ENCODE data around the gene CD209. TPM values are rescaled to one million over a fixed set of nuclear protein-coding genes. Genes with fewer than 3 reads are reported as not detected.

The CD209 gene
- polyA plus RNA-seq, 4 donors = 0.52 to 1.5 (median 1.4) TPM

Other genes starting within 250 kb of the CD209 start
- gene ZNF358, start 231.4 kb downstream of the CD209 start, polyA plus RNA-seq (ENCODE audit: insufficient read length in 4 of 4) = 10 to 100 TPM; 33.2 to 76.0 (median 60.3) TPM
- 10 to 100 TPM; 12.3 to 24.0 (median 18.8) TPM for gene MCOLN1, start 224.9 kb downstream of the CD209 start, polyA plus RNA-seq (ENCODE audit: insufficient read length in 4 of 4)
- 10 to 100 TPM; 30.6 to 59.3 (median 44.3) TPM for gene PNPLA6, start 211.8 kb downstream of the CD209 start, polyA plus RNA-seq (ENCODE audit: insufficient read length in 4 of 4)
- gene CAMSAP3, start 151.7 kb downstream of the CD209 start, polyA plus RNA-seq (ENCODE audit: insufficient read length in 4 of 4) = 10 to 100 TPM; 12.3 to 30.3 (median 22.0) TPM
- 10 to 100 TPM; 31.4 to 47.9 (median 42.1) TPM for gene XAB2, start 118.0 kb downstream of the CD209 start, polyA plus RNA-seq (ENCODE audit: insufficient read length in 4 of 4)
- gene PET100, start 117.7 kb downstream of the CD209 start, polyA plus RNA-seq (ENCODE audit: insufficient read length in 4 of 4) = 100 to 1,000 TPM in 3 of 4 donors, 10 to 100 TPM in 1; 99.2 to 131 (median 118) TPM
- 1 to 10 TPM in 3 of 4 donors, under 1 TPM in 1; 0.54 to 2.8 (median 1.5) TPM for gene PCP2, start 113.8 kb downstream of the CD209 start, polyA plus RNA-seq (ENCODE audit: insufficient read length in 4 of 4)
- 10 to 100 TPM; 58.7 to 87.6 (median 73.3) TPM for gene STXBP2, start 110.4 kb downstream of the CD209 start, polyA plus RNA-seq (ENCODE audit: insufficient read length in 4 of 4)
- 1 to 10 TPM in 2 of 4 donors, under 1 TPM in 2; 0.71 to 2.7 (median 1.7) TPM for gene RETN, start 78.5 kb downstream of the CD209 start, polyA plus RNA-seq (ENCODE audit: insufficient read length in 4 of 4)
- gene MCEMP1, start 70.4 kb downstream of the CD209 start, polyA plus RNA-seq (ENCODE audit: insufficient read length in 4 of 4) = under 1 TPM in 2 of 4 donors, not detected in 2; 0.21 to 0.36 TPM
- 10 to 100 TPM; 42.7 to 97.1 (median 59.0) TPM for gene TRAPPC5, start 66.7 kb downstream of the CD209 start, polyA plus RNA-seq (ENCODE audit: insufficient read length in 4 of 4)
- gene FCER2, start 45.4 kb downstream of the CD209 start, polyA plus RNA-seq (ENCODE audit: insufficient read length in 4 of 4) = under 1 TPM; 0.27 to 0.45 (median 0.31) TPM
- under 1 TPM in 1 of 4 donors, not detected in 3; 0.21 TPM for gene CLEC4G, start 15.4 kb downstream of the CD209 start, polyA plus RNA-seq (ENCODE audit: insufficient read length in 4 of 4)
- 1 to 10 TPM; 1.5 to 4.7 (median 3.3) TPM for gene CLEC4M, start 15.7 kb upstream of the CD209 start, polyA plus RNA-seq (ENCODE audit: insufficient read length in 4 of 4)
- 10 to 100 TPM; 15.1 to 19.9 (median 18.5) TPM for gene EVI5L, start 82.7 kb upstream of the CD209 start, polyA plus RNA-seq (ENCODE audit: insufficient read length in 4 of 4)
- gene PRR36, start 126.9 kb upstream of the CD209 start, polyA plus RNA-seq (ENCODE audit: insufficient read length in 4 of 4) = 10 to 100 TPM in 1 of 4 donors, 1 to 10 TPM in 3; 3.7 to 12.5 (median 7.2) TPM
- gene LRRC8E, start 141.0 kb upstream of the CD209 start, polyA plus RNA-seq (ENCODE audit: insufficient read length in 4 of 4) = 1 to 10 TPM; 2.3 to 2.6 (median 2.5) TPM
- gene MAP2K7, start 156.3 kb upstream of the CD209 start, polyA plus RNA-seq (ENCODE audit: insufficient read length in 4 of 4) = 10 to 100 TPM; 21.3 to 46.6 (median 36.5) TPM
- 1 to 10 TPM in 2 of 4 donors, under 1 TPM in 2; 0.38 to 1.3 (median 1.0) TPM for gene TGFBR3L, start 167.3 kb upstream of the CD209 start, polyA plus RNA-seq (ENCODE audit: insufficient read length in 4 of 4)
- gene SNAPC2, start 172.8 kb upstream of the CD209 start, polyA plus RNA-seq (ENCODE audit: insufficient read length in 4 of 4) = 10 to 100 TPM; 13.0 to 23.5 (median 18.2) TPM
- 10 to 100 TPM; 11.8 to 41.7 (median 28.4) TPM for gene CTXN1, start 178.6 kb upstream of the CD209 start, polyA plus RNA-seq (ENCODE audit: insufficient read length in 4 of 4)
- 10 to 100 TPM; 39.2 to 62.5 (median 52.1) TPM for gene TIMM44, start 196.1 kb upstream of the CD209 start, polyA plus RNA-seq (ENCODE audit: insufficient read length in 4 of 4)

Data from left renal cortex interstitium (tissue), 4 donors.